ENCODE results near the gene CRIP2. TPM values are rescaled to one million over a fixed set of nuclear protein-coding genes. Genes with fewer than 3 reads are reported as not detected.

Gene CRIP2
- total RNA-seq, 2 experiments from 2014 or later: 0.16 to 0.41 TPM

GRCh38 chr14:105526776-105527380, 52.3 kb downstream of the CRIP2 start:
- Mint-ChIP-seq H3K36me3 (peaks cover 24% of the 10 kb centered on the region), H3K27me3 (peaks cover 23% of the 10 kb centered on the region), H3K27ac (peak overlapping the region; percentile 80), H3K4me1 (peaks cover 16% of the 10 kb centered on the region), H3K4me3 (peak overlapping the region; percentile 86), H3K9me3 (peaks cover 7% of the 10 kb centered on the region)
- DNase-seq: no peak

GRCh38 chr14:105527381-105527825, 52.8 kb downstream of the CRIP2 start:
- Mint-ChIP-seq H3K9me3 (peaks cover 7% of the 10 kb centered on the region), H3K27ac (peak overlapping the region; percentile 80), H3K4me1 (peaks cover 18% of the 10 kb centered on the region), H3K27me3 (peaks cover 23% of the 10 kb centered on the region), H3K36me3 (peaks cover 24% of the 10 kb centered on the region), H3K4me3 (peak overlapping the region; percentile 86)
- DNase-seq: no peak

GRCh38 chr14:105527826-105528585, 53.4 kb downstream of the CRIP2 start:
- Mint-ChIP-seq H3K4me1 (peaks cover 19% of the 10 kb centered on the region), H3K27me3 (peaks cover 23% of the 10 kb centered on the region), H3K27ac (peak overlapping the region; percentile 80), H3K36me3 (peaks cover 24% of the 10 kb centered on the region), H3K9me3 (peaks cover 7% of the 10 kb centered on the region), H3K4me3 (peak overlapping the region; percentile 86)
- DNase-seq: peak; percentile 87

GRCh38 chr14:105528586-105529318, 54.1 kb downstream of the CRIP2 start:
- Mint-ChIP-seq H3K4me3 (peak overlapping the region; percentile 86), H3K4me1 (peaks cover 19% of the 10 kb centered on the region), H3K27ac (peak overlapping the region; percentile 93), H3K27me3 (peaks cover 19% of the 10 kb centered on the region), H3K36me3 (peaks cover 25% of the 10 kb centered on the region), H3K9me3 (peaks cover 7% of the 10 kb centered on the region)
- DNase-seq: peak; percentile 68

GRCh38 chr14:105529319-105529568, 54.6 kb downstream of the CRIP2 start:
- peak overlapping the region; percentile 83 for H3K4me3 Mint-ChIP-seq
- H3K36me3 Mint-ChIP-seq: peaks cover 25% of the 10 kb centered on the region
- peak overlapping the region; percentile 93 for H3K27ac Mint-ChIP-seq
- H3K4me1 Mint-ChIP-seq: peaks cover 19% of the 10 kb centered on the region
- peaks cover 6% of the 10 kb centered on the region for H3K9me3 Mint-ChIP-seq
- H3K27me3 Mint-ChIP-seq: peaks cover 17% of the 10 kb centered on the region
- no peak for DNase-seq

Other genes starting within 250 kb of the CRIP2 start
- gene BTBD6, start 226.3 kb upstream of the CRIP2 start, total RNA-seq: 10 to 100 TPM; 33.9 to 35.2 TPM
- 10 to 100 TPM; 21.9 to 22.8 TPM for gene BRF1, start 173.8 kb upstream of the CRIP2 start, total RNA-seq
- 10 to 100 TPM; 21.1 to 22.2 TPM for gene PACS2, start 160.1 kb upstream of the CRIP2 start, total RNA-seq
- gene TEX22, start 76.3 kb upstream of the CRIP2 start, total RNA-seq: 1 to 10 TPM in 1 of 2 experiments, under 1 TPM in 1; 0.56 to 2.1 TPM
- 100 to 1,000 TPM; 148 to 149 TPM for gene MTA1, start 55.0 kb upstream of the CRIP2 start, total RNA-seq
- gene CRIP1, start 12.1 kb downstream of the CRIP2 start, total RNA-seq: 10 to 100 TPM; 82.5 to 87.3 TPM
- gene TEDC1, start 16.4 kb downstream of the CRIP2 start, total RNA-seq: 10 to 100 TPM; 33.6 to 34.9 TPM
- gene TMEM121, start 51.8 kb downstream of the CRIP2 start, total RNA-seq: 10 to 100 TPM; 16.7 to 16.8 TPM